Ishikawa (cell line): ENCODE data around the gene DDX60.
A peak's percentile ranks its signal among the peaks of the same experiment; 100 is the strongest.

ENCODE experiments used
- CEBPB ChIP-seq: IDR thresholded peaks from 2 replicates; pipeline ENCODE4 v1.6.1; 2012
- CREB1 ChIP-seq: IDR thresholded peaks from 2 replicates; pipeline ENCODE4 v1.6.1; 2012; ENCODE audit warnings: low read depth
- EGR1 ChIP-seq: IDR thresholded peaks from 2 replicates; pipeline ENCODE4 v1.6.1; 2012
- EP300 ChIP-seq: IDR thresholded peaks from 2 replicates; pipeline ENCODE4 v1.6.1; 2012; ENCODE audit warnings: borderline replicate concordance
- FOXM1 ChIP-seq: IDR thresholded peaks from 2 replicates; pipeline ENCODE4 v1.6.1; 2012; ENCODE audit warnings: low read depth, borderline replicate concordance
- MAX ChIP-seq: IDR thresholded peaks from 2 replicates; pipeline ENCODE4 v1.6.1; 2012
- NFIC ChIP-seq: IDR thresholded peaks from 2 replicates; pipeline ENCODE4 v1.6.1; 2012
- RAD21 ChIP-seq: IDR thresholded peaks from 2 replicates; pipeline ENCODE4 v1.6.1; 2012; ENCODE audit warnings: low read depth
- REST ChIP-seq: IDR thresholded peaks from 2 replicates; pipeline ENCODE4 v1.6.1; 2012; ENCODE audit warnings: low read depth, mild to moderate bottlenecking
- TAF1 ChIP-seq: IDR thresholded peaks from 2 replicates; pipeline ENCODE4 v1.6.1; 2012; ENCODE audit warnings: low read depth, mild to moderate bottlenecking
- TCF12 ChIP-seq: IDR thresholded peaks from 2 replicates; pipeline ENCODE4 v1.6.1; 2012; ENCODE audit warnings: low read depth
- TEAD4 ChIP-seq: IDR thresholded peaks from 2 replicates; pipeline ENCODE4 v1.6.1; 2012
- YY1 ChIP-seq: IDR thresholded peaks from 2 replicates; pipeline ENCODE4 v1.6.1; 2012; ENCODE audit warnings: low read depth
- ZBTB7A ChIP-seq: IDR thresholded peaks from 2 replicates; pipeline ENCODE4 v1.6.1; 2012; ENCODE audit warnings: low read depth

DNA sequence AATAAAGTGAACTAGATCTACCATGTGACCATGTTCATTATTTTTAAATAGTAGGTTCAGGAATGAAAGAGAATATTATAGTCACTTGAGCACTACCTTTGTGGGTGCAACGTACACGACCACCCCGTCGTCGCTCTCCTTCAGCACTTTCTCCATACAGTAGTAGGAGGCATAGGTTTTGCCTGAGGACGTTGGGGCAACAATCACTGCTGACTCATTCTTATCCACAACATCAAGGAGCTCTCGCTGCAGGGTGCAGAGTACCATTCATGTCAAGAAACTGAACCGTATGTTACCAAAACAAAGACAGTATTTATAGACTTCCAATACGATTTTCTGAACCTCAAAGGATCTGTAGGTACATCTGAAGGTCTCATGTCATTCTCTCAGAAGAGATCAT, 44.7 kb downstream of the DDX60 start:
- TF ChIP-seq CEBPB (no peak), EP300 (no peak), ZBTB7A (no peak), TCF12 (no peak), REST (0 out of 2 replicates have a peak, but pooled peaks have one; percentile 14), MAX (no peak), TAF1 (no peak), NFIC (no peak), YY1 (no peak), FOXM1 (no peak), CREB1 (no peak), EGR1 (no peak), TEAD4 (no peak), RAD21 (no peak)
